Measurements from ENCODE around the gene TAS1R3. TPM values are rescaled to one million over a fixed set of nuclear protein-coding genes. Genes with fewer than 3 reads are reported as not detected.

The TAS1R3 gene
- 0.35 TPM in 1 of 2 replicates, not detected in the other for total RNA-seq

GRCh38 chr1:1331068-1331965 is at the start of gene TAS1R3:
TSS of gene TAS1R3 (plus strand) at chr1:1331280. CDS start at chr1:1331346, 66 bp downstream.
- no peak for DNase-seq (ENCODE audit: extremely low read depth, low read depth, low spot score)

GRCh38 chr1:1281533-1282321 is 49.4 kb upstream of the TAS1R3 start:
- DNase-seq (ENCODE audit: extremely low read depth, low read depth, low spot score): no peak

- DNase-seq (ENCODE audit: extremely low read depth, low read depth, low spot score): no peak
Observed at GRCh38 chr1:1282998-1283397, 48.1 kb upstream of the TAS1R3 start.

GRCh38 chr1:1283821-1284220 is 47.3 kb upstream of the TAS1R3 start:
- no peak for DNase-seq (ENCODE audit: extremely low read depth, low read depth, low spot score)

DNA sequence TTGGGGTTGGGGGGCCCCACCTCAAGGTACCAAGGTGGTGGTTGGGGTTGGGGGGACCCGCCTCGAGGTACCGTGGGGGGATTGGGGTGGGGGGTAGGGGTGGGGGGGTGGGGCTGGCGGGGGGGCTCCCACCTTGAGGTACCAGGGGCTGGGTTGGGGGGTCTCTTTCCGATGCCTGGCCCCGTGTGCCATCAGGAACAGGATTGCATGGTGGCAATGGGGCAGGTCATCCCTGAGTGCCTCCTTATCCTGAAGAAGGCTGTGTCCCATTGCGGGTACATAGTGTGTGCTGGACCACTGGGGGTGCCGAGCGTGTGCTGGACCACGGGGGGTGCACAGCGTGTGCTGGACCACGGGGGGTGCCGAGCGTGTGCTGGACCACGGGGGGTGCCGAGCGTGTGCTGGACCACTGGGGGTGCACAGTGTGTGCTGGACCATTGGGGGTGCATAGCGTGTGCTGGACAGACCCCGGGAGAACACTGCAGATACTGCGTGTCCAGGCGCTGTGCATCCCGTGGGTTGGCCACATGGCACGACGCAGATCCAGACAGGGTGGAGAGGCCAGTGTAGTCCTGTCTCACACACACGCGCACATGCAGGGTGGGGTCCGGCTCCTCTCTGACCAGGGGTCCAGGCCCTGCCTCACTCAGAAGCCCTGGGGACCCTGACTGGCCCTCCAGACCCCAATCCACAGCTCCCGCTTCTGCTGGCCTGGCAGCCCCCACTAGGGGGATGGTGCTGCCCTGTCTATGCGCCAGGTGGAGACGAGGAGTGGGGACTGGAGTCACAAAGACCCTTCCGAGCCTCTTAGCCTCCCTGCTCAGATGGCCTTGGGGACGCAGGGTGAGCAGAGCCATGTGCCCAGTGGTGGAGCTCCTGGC is 46.6 kb upstream of the TAS1R3 start:
- no peak for DNase-seq (ENCODE audit: extremely low read depth, low read depth, low spot score)

DNA sequence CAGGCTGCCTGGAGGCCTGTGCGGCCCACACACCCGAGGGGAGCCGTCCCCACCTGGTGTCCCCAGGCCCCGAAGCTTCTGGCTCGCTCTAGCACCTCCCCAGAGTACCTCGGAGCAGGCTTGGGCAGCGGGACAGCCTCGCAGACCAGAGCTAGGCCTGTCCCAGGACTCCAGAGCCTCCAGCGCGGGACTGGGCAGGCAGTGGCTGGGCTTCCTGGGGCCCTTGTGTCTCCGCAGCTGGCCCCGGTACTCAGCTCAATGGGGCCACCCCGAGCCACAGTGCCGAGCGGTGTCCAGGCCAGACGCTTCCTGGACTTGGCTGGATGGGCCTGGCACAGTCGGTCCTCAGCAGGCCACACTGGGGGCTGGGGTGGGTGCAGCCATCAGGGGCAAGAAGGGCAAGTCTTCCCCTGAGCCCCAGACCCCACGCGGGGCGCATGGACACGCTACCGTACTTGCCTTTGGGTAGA is 45.9 kb upstream of the TAS1R3 start:
- DNase-seq (ENCODE audit: extremely low read depth, low read depth, low spot score): no peak

DNA sequence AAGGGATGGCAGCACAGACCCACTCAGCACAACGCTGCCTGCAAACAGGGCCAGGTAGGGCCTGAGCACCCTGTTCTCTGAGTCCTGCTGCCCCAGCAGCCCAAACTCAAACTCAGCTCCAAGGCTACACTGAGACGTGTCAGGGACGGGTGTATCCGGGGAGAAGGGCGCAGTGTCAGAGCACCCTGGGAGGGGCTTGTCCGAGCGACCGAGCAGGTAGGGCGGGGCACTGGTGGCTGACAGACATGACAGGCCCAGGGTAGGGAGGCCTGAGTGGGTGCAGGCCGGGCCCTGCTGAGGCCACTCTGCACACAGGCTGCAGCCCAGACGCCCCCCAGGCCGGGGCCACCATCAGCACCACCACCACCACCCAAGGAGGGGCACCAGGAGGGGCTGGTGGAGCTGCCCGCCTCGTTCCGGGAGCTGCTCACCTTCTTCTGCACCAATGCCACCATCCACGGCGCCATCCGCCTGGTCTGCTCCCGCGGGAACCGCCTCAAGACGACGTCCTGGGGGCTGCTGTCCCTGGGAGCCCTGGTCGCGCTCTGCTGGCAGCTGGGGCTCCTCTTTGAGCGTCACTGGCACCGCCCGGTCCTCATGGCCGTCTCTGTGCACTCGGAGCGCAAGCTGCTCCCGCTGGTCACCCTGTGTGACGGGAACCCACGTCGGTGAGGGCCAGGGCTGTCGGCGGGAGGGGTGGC is 45.3 kb upstream of the TAS1R3 start:
- DNase-seq (ENCODE audit: extremely low read depth, low read depth, low spot score): no peak

DNA sequence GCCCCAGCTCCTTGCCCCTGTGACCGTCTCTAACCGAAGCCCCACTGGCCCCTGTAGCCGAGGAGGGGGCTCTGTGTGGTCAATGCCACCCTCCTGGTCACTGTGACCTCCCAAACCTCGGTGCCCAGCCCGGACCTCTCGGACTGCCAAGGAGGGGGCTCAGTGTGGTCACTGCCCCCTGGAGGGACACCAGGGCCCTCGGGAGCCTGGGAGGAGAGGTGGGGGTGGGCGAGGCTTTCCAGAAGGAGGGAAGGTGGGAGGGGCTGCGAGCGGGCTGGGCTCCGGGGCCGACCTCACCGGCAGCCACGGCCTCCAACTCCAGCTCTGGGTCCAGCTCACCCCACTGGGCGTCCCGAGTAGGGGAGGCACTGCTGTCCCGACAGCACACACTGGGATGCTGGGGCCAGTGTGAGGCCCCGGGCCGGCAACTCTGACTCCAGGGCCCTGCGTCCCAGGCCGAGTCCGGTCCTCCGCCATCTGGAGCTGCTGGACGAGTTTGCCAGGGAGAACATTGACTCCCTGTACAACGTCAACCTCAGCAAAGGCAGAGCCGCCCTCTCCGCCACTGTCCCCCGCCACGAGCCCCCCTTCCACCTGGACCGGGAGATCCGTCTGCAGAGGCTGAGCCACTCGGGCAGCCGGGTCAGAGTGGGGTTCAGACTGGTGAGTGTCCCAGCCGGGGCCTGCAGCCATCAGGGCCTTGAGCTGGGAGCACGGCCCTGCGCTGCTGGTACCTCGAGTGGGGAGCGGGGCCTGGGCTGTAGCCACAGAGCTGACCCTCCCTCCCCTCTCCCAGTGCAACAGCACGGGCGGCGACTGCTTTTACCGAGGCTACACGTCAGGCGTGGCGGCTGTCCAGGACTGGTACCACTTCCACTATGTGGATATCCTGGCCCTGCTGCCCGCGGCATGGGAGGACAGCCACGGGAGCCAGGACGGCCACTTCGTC is 44.5 kb upstream of the TAS1R3 start:
- DNase-seq (ENCODE audit: extremely low read depth, low read depth, low spot score): no peak

DNA sequence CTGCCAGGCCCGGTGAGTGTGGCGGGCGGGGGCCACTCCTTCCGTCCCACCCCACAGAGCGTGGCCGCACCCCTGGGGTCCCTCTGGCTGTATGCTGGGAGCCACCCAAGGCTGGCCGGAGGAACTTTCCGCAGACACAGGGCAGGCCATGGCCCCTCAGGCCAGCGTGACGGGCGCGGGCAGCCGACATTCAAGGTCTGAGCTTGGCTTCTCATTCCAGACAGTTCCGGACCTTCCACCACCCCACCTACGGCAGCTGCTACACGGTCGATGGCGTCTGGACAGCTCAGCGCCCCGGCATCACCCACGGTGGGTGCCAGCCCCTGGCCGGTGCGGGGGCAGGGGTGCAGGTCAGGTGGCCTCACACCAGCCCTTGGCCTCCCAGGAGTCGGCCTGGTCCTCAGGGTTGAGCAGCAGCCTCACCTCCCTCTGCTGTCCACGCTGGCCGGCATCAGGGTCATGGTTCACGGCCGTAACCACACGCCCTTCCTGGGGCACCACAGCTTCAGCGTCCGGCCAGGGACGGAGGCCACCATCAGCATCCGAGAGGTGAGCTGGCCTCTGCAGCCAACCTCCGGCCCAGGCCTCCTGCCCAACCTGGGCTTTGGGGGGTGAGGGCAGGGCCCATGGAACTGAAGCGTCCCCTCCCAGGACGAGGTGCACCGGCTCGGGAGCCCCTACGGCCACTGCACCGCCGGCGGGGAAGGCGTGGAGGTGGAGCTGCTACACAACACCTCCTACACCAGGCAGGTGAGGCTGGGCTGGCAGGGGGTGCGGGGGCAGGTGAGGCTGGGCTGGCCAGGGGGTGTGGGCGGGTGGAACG is 43.6 kb upstream of the TAS1R3 start:
- no peak for DNase-seq (ENCODE audit: extremely low read depth, low read depth, low spot score)

- DNase-seq (ENCODE audit: extremely low read depth, low read depth, low spot score): no peak
Observed at GRCh38 chr1:1290238-1290731, 40.8 kb upstream of the TAS1R3 start.

- no peak for DNase-seq (ENCODE audit: extremely low read depth, low read depth, low spot score)
Observed at GRCh38 chr1:1291023-1291528, 40.0 kb upstream of the TAS1R3 start.

- no peak for DNase-seq (ENCODE audit: extremely low read depth, low read depth, low spot score)
Observed at GRCh38 chr1:1291548-1292441, 39.3 kb upstream of the TAS1R3 start.

GRCh38 chr1:1292442-1292779 is 38.7 kb upstream of the TAS1R3 start:
- DNase-seq (ENCODE audit: extremely low read depth, low read depth, low spot score): no peak

GRCh38 chr1:1292851-1293250 is 38.2 kb upstream of the TAS1R3 start:
- no peak for DNase-seq (ENCODE audit: extremely low read depth, low read depth, low spot score)

DNA sequence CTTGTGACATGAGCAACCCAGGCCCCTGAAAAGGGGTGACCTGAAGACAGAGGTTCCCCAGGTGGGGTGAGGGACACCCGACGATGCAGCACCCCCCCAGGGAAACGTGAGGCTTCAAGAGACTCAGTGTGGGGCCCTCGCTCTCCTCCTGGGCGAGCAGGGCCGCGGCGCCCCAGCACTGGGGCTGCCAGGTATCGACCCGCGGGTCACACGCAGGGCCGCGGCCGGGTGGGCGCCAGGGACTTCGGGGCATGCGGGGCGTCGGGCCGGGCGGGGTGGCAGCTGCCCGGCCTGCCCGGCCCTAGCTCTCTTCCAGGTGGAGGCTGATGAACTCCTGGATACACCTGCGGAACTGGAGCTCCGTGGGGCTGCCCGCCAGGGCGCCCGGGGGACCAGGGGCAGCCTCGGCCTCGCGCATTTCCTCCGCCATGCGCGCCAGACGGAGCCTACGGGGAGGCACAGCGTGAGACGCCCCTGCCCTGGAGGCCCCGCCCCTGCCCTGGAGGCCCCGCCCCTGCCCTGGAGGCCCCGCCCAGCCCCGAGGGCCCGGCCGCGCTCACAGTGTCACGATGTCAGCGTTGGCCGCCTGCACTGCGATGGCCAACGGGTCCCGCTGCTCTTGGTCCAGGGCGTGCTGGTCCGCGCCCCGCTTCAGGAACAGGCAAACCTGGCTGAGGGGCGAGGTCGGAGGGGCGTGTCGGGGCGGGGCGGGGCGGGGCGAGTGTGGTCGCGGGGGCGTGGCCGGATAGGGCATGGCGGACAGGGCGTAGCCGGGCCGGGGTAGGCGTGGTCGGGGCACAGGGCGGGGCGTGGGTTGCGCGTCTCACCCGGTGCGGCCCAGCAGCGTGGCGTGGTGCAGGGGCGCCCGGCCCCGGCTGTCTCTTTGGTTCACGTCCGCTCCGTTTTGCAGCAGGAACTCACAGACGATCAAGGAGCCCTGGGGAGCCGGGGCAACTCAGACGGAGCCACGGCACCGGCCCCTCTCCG is 37.5 kb upstream of the TAS1R3 start:
- no peak for DNase-seq (ENCODE audit: extremely low read depth, low read depth, low spot score)

All from glomerular endothelial cell (primary cell).